GM21528 (cell line): ENCODE measurements around the gene GRHPR.
"Not testable (repeated sequence)": the region's sequence is repeated elsewhere in the genome, so short reads cannot be mapped to it uniquely, and the experiment has no call there.

Experiments
- ATAC-seq: cut with Tn5 transposase; IDR thresholded peaks from one replicate; pipeline ENCODE4 v1.9.1; 2021; ENCODE audit warnings: mild to moderate bottlenecking, moderate library complexity; ENCODE audit not compliant: unreplicated experiment, low FRiP score

Gene GRHPR

DNA sequence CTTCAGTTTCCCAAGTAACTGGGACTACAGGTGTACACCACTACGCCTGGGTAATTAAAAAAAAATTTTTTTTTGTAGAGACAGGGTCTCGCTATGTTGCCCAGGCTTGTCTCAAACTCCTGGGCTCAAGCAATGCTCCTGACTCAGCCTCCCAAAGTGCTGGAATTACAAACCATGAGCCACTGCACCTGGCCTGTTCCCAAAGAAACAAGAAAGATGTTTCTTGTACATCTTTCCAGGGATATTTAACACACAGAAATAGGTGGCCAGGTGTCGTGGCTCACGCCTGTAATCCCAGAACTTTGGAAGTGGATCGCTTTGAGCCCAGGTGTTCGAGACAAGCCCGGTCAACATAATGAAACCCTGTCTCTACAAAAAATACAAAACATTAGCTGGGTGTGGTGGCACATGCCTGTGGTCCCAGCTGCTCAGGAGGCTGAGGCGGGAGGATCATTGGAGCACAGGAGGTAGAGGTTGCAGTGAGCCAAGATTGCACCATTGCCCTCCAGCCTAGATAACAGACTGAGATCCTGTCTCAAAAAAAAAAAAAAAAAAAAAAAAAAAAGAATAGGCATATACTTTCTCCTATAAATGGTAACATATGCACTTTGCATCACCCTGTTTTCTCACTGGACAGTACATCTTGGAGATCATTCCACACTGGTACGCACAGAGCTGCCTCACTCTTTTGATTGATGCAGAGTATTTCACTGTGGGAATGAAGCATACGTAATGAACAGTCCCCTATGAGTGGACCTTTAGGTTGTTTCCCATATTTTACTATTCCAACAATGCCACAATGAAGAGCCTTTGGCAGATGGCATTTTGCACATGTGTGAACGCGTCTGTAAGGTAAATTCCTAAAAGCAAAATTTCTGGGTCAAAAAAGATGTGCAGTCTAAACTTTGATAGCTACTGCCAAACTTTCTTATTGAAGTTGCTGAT is 2.0 kb upstream of the GRHPR start:
- ATAC-seq = no peak

DNA sequence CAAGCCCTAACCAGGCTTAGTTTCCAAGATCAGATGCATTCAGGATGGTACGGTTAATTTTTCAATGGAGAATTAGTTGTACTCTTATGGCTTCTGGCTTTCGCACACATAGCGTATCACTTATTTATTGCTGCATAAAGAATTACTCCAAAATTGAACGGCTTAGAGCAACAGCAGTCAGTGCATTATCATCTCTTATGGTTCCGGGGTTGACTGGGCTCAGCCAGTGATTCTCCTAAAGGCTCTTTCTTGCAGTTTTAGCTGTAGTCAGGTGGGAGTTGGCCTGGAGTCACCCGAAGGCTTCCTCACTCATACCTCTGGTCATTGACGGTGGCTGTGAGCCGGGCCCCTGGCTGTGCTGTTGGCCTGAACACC is 595 bp upstream of the GRHPR start:
- no peak for ATAC-seq

DNA sequence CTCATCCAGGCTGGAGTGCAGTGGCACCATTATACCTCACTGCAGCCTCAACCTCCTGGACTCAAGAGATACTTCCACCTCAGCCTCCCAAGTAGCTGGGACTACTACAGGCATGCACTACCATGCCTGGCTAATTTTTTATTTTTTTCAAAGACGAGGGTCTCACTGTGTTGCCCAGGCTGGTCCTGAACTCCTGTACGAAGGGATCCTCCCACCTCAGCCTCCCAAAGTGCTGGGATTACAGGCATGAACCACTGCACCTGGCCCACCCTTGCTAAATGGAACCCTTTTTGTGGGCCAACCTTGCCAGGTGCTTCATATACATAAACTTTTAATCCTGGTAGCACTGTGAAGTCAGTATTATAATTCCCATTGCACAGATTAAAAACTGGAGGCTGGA is 1.0 kb downstream of the GRHPR start:
- no peak for ATAC-seq

DNA sequence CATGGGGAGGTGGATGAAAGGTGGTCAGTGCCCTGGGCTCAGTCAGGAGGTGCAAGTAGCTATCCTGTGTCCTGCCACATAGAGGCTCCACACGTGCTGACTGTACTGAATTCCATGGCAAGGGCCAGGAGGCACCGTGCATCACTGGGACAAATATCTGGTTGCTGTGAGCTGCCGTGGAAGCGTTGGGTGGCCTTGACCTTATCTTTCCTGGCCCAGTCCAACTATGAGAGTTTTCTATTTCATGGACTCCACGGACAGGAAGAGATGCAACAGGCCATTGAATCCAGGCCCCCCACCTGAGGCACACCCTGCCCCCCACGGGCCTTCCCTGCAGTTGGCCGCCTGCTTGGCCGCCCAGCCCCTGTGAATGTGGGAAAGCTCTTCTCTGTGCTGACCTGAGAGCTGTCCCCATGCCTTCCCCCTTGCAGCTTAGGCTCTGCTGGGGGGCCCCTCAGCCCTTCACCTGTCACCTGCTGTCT is 1.7 kb downstream of the GRHPR start:
- ATAC-seq = no peak

DNA sequence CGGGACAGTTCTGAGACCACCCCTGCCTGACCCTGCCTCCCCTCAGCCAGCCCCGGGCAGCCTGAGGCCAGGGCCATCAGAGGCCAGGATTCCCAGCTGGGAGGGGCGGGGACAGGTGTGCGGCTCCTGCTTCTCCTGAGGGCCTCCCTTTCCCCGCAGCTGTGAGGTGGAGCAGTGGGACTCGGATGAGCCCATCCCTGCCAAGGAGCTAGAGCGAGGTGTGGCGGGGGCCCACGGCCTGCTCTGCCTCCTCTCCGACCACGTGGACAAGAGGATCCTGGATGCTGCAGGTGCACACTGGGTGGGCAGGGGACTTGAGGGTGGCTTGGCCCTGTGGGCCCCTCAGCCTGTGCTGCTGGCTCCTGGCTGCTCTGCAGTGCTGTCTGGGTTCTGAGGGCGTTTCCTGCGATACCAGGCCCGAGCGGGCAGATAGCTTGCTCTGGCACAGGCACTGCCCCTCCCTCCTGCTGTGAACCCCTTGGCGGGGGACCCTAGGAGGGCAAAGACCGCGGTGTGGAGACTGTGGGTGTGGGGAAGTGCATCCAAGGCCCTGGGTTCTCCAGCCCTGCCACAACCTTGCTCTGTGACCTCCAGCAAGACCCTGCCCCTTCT is 2.3 kb downstream of the GRHPR start:
- ATAC-seq = no peak

DNA sequence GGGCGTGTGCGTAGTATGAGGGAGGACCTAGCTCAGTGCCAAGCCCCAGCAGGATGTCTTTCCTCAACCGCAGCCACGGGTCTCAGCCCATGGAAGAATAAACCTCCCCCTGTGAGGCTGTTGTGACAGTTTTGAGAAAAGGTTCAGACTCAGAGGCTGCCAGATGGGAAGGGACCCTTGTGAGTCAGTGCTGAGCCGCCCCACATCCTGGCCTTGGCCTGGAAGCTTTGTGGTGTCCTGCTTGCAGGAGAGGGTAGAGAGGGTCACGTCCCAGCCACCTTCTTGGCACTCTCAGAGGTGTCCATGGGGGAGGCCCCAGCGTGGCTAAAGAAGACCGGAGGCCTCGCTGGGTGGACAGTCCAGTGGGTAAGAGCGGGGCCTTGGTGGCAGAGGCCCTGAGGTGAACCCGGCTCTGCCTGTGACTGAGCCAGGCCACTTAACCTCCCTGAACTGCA is 2.8 kb downstream of the GRHPR start:
- ATAC-seq = no peak

DNA sequence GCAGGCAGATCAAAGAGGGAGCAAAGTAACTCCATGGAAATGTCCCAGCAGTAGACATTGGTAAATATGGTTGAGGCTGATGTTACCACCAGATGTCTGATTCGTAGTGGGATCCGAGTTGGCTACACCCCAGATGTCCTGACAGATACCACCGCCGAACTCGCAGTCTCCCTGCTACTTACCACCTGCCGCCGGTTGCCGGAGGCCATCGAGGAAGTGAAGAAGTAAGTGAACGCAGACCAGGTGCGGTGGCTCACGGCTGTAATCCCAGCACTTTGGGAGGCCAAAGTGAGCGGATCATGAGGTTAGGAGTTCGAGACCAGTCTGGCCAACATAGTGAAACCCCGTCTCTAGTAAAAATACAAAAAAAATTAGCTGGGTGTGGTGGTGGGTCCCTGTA is 3.9 kb downstream of the GRHPR start:
- not testable (repeated sequence) for ATAC-seq

DNA sequence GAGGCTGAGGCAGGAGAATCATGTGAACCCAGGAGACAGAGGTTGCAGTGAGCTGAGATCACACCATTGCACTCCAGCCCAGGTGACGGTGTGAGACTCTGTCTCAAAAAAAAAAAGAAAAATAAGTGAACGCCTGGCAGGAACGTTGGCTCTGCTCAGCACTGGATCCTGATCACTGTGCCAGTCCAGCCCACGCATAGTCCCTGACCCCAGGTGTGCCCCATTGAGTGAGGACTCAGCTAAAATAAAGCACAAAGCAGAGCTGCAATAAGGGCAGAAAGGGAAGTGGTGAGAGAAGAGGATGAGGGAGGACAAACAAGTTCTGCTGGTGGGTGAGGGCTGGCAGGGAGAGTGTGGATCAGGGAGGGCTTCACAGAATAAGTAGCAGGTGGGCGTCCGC is 4.3 kb downstream of the GRHPR start:
- ATAC-seq = no peak

DNA sequence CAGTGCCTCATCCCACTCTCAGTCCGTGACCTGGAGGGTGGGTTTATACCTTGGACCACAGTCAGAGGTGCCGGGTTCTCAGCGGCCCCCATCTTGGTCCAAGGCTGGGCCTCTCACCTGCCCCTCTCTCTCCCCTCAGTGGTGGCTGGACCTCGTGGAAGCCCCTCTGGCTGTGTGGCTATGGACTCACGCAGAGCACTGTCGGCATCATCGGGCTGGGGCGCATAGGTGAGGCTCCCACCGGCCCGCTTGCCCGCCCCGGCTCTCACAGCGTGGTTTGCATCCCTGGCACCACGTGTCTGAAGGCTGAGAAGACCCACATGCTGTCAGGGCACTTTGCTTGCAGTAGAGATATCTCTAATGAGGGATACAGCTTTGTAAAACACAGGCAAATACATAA is 5.8 kb downstream of the GRHPR start:
- ATAC-seq = no peak

DNA sequence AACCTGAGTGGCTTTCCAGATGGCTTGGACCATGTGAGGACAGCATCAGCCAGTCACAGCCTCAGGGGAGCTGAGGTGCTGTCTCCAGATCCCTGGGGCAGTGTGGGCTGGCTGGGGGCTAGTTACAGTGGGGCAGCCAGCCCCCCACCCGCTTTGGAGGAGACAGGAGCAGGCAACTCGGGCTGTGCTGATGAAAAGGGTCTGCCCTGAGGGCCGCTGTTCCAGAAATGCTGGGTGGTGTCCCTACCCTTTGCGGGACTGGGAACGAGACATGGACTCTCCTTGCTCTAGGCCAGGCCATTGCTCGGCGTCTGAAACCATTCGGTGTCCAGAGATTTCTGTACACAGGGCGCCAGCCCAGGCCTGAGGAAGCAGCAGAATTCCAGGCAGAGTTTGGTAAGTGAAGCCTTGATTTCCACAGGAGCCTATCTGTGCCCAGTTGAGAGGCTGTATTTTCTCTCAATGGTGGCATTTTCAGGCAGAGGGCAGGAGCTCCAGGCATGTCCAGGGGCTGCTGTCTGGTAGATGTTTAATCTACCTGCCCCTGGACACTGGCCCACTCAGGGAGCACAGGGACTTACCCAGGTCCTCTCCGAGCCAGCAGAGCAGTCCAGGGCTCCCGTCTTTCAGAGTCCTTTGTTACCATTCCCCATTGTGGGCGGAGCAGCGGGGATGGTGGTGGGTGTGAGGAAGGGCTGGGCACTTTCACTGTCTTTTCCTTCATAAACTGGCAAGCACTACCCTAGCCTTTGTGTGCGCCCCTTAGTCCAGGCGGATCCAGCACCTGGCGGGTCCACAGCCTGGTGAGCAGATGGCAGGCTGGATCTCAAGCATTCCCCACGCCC is 7.2 kb downstream of the GRHPR start:
- no peak for ATAC-seq

DNA sequence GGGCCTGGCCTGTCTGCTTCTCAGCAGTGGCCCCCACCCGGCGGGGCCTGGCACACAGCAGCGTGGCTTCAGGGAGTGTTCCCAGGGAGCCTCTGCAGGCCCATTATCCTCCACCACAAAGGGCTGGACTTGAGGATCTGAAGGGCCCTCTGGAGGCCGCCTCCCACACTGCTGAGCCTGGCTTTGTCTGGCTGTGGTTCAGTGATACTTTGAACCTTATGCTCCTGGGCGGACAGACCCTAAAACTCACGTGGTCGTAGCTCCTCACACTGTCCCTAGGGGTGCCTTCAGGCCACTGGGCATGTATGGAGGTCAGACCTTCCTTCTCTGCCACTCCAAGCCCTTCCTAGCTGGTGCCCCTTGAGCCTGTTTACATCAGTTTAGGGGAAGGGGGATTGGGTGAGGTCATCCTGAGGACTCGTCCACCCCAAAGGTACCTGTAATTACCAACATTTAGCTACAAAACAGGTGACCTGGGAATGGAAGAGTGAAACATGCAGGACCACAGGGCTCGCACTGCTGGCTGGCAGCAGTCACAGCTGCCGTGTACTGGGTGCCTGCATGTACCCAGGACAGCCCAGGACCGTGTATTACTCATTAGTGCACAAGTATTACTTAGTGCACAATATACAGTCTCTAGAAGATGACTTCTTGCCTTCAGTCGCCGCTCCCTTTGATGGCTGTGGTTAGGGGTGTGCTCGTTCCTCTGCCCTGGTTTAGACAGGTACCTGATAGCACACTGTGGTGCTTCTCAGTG is 8.5 kb downstream of the GRHPR start:
- no peak for ATAC-seq

DNA sequence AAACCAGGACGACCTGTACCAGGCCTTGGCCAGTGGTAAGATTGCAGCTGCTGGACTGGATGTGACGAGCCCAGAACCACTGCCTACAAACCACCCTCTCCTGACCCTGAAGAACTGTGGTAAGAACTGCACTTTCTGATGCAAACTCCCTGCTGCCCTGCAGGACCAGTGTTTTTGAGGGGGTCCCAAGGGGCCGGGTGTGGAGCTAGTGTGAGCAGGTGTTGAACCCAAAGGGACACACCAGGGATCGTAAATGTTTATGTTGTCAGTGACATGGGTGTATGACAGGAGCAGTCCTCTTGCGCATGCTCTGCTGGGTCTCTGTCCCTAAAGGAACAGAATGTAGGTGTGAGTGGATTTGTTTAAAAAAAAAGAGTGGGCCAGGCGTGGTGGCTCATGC is 9.5 kb downstream of the GRHPR start:
- no peak for ATAC-seq

DNA sequence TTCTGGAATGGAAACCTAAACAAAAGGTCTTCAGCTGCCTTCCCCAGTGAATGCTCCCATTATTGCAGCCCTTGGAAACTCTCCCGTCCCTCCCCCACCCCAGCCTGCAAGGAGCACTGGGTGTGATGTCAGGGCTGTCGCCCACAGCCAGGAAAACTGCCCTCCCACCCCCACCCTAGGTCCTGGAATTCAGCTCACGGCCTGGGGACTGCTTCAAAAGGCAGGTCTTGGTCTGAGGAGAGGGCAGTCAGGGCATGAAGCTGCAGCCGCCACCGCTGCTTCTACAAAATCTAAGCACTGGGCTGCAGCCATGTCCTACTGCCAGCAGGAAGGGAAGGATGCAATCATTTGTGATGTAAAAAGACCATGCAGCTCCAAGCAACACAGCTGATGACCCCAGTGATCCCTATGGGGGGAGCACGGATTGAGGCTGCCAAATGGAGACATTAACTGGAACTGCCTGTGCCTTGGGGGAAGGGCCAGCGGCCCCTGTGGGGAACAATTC is 11.4 kb downstream of the GRHPR start:
- no peak for ATAC-seq

DNA sequence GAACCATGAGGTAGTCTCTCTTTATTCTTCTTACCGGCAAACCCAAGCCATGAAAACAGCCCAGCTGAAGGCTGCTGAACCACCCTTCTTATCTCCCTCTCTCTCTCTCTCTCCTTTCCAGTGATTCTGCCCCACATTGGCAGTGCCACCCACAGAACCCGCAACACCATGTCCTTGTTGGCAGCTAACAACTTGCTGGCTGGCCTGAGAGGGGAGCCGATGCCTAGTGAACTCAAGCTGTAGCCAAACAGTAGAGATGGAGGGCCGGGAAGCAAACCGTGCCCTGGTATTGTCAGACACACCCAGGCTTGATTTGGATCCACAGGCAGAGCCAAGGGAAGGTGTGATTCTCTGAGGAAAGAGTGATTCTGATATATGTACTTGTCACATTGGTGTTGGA is 14.0 kb downstream of the GRHPR start:
- ATAC-seq = no peak

DNA sequence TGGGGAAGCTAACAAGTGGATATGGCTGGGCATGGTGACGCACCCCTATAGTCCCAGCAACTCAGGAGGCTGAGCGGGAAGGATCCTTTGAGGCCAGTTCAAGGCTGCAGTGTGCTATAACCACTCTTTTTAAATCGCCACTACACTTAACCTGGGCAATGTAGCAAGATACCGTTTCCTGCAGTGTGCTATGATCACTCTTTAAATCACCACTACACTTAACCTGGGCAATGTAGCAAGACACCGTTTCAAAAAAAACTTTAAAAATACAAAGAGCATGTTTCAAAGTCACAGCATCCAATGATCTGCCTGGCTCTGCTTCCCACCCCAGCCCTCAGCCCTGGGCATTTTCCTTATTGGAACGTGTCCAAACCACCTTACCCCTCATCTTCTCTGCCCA is 14.5 kb downstream of the GRHPR start:
- ATAC-seq = no peak

DNA sequence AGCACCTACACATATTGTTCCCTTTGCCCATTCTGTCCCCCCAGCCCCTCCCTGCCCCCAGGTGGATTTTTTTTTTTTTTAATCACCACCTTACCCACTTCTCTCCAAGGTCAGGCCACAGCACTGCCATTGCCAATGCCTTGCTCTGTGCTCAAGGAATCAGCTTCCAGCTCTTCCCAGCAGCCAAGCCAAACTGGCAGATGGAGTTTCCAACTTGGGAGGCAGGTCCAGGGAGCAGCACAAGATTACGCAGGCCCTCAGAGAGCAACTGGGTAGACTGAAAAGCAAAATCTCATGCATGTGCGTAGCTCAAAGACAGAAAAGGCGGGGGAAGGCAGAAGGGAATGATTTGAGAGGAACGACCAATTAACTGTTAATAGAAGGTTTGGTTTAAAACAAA is 15.1 kb downstream of the GRHPR start:
- no peak for ATAC-seq

DNA sequence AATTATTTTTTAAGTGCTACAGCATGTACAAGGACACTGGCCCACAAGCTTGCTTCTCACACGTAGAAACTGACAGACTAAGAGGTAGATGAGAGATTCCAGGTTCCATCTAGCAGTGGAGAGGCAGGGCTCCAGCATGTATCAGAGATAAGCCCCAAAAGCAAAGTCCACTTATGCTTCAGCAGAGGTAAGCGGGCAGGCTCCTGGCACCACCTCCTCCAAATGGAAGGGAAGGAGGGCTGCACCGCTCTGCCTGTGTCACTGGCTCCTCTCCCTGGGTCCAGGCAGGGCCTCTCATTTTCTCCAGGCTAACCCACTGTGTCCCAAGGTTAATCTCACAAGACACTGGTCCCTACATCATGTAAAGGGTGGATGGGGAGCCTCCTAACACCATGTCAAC is 15.9 kb downstream of the GRHPR start:
- ATAC-seq = no peak

DNA sequence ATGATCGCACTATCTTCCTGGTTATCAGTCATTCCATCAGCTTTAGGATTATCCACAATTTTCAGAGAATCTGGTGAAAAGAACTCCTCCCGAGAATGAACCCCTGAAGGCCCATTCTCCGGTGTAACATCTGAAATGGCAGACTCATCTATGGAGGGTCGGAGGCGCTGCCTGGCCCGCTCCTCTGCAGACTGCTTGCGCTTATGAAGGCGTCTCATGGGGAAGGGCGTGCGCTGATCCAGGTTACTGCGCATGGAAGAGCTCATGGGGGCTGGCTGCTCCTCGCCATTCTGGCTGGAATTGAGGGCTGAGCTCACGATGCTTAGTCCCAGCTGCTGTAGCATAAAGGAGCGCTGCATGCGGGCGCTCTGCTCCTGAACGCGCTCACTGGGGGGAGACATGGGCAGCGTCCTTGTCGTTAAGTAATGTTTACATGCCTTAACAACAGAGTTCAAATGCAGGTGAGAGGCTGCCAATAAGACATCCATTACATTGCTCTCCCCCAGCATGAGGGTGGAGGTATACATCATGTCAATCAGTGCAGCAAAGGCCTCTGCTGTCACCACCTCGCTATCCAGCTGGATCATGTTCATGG is 19.4 kb downstream of the GRHPR start:
- no peak for ATAC-seq

DNA sequence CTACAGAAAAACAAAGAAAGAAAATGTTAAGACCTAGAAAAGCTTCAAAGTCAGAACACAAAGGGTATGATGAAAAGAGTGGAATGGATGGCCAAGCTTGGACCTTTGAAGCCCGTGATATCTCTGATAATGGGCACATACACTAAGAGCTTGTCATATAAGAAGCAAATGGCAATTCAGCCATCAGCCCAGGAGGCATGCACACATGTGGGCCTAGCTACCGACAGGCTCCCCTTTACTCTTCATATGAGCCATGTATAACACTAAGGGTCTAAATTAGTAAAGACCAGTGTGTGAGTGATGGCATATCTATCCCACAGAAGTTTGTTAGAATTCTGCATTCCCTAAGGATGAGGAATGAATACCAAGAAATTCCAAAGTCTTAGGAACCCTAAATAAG is 20.1 kb downstream of the GRHPR start:
- ATAC-seq = no peak

DNA sequence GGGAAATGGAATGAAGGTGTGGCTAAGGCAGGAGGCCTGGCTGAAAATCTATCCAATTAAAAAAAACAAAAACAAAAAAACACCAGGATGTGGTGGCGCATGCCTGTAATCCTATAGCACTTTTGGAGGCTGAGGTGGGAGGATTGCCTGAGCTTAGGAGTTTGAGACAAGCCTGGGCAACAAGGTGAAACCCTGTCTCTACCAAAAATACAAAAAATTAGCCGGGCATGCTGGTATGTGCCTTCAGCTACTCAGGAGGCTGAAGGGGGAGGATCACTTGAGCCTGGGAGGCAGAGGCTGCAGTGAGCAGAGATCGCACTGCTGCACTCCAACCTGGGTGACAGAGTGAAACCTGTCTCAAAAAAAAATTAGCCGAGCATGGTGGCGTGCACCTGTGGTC is 21.1 kb downstream of the GRHPR start:
- no peak for ATAC-seq
